Activated naive CD8-positive, alpha-beta T cell treated with anti-CD3 and anti-CD28 coated beads, Interleukin-2, amount 50 U/mL, for 24 hours (primary cell): ENCODE data around the gene RAC3.
"Not testable (repeated sequence)": the region's sequence is repeated elsewhere in the genome, so short reads cannot be mapped to it uniquely, and the experiment has no call there.

Experiments used
- ATAC-seq: fragments of 150-1000 bp; cut with Tn5 transposase; one replicate; pipeline ENCODE4 v1.10.0; 2021
- DNase-seq: peaks from one replicate; pipeline ENCODE4 v3.0.0; 2021
- H3K27ac Mint-ChIP-seq: one replicate; pipeline ENCODE4 v1.8.0; 2021; ENCODE audit warnings: mild to moderate bottlenecking, mixed read lengths
- H3K27me3 Mint-ChIP-seq: one replicate; pipeline ENCODE4 v1.8.0; 2021; ENCODE audit warnings: mixed read lengths
- H3K36me3 Mint-ChIP-seq: one replicate; pipeline ENCODE4 v1.8.0; 2021; ENCODE audit warnings: low read depth, mixed read lengths
- H3K4me1 Mint-ChIP-seq: one replicate; pipeline ENCODE4 v1.8.0; 2021; ENCODE audit warnings: mixed read lengths
- H3K4me3 Mint-ChIP-seq: one replicate; pipeline ENCODE4 v1.8.0; 2021; ENCODE audit warnings: mild to moderate bottlenecking, moderate library complexity, mixed read lengths
- H3K9me3 Mint-ChIP-seq: one replicate; pipeline ENCODE4 v1.8.0; 2021; ENCODE audit warnings: mixed read lengths

Gene RAC3

GRCh38 chr17:82034371-82035011 is 3.0 kb downstream of the RAC3 start:
- Mint-ChIP-seq H3K9me3 (no peaks in the 10 kb centered on the region), H3K27ac (no peak overlapping the region), H3K4me1 (peaks cover 29% of the 10 kb centered on the region), H3K27me3 (no peaks in the 10 kb centered on the region), H3K36me3 (peaks cover 5% of the 10 kb centered on the region), H3K4me3 (no peak overlapping the region)
- DNase-seq (no peak), ATAC-seq (no peak)

- Mint-ChIP-seq H3K4me1 (peaks cover 25% of the 10 kb centered on the region), H3K4me3 (peak overlapping the region; percentile 78), H3K27me3 (no peaks in the 10 kb centered on the region), H3K9me3 (no peaks in the 10 kb centered on the region), H3K36me3 (peaks cover 5% of the 10 kb centered on the region), H3K27ac (no peak overlapping the region)
- ATAC-seq (no peak), DNase-seq (no peak)
Observed at GRCh38 chr17:82035488-82035887, 4.0 kb downstream of the RAC3 start.

DNA sequence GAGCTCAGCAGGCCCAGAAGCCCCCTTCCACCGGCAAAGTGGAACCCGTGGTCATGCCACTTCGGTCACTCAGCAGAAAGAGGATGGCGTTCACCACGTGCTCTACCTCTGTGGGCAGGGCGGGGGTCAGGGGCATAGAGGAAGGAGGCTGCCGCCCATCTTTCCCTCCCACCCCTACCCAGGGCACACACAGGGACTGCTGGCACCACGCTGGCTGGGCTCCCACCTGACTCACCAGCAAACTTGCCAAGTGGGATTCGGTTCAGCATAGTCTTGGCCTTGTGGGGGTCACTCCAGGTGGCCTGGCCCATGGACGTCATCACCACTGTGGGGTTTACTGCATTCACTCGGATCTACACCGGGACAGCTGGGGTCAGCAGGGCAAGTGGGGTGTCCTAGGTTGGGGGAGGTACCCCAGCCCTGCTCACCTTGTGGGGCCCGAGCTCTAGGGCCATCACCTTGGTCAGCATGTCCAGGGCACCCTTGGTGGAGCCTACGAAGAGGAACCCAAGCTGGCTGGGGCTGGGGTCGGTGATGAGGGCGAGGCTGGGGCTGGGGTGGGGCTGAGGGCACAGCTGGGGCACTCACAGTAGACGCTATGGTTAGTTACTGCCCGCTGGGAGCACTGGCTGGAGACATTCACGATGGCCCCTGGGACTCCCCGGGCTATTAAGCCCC is 4.6 kb downstream of the RAC3 start:
- H3K4me1 Mint-ChIP-seq: peaks cover 23% of the 10 kb centered on the region
- peak overlapping the region; percentile 78 for H3K4me3 Mint-ChIP-seq
- peaks cover 5% of the 10 kb centered on the region for H3K36me3 Mint-ChIP-seq
- no peaks in the 10 kb centered on the region for H3K9me3 Mint-ChIP-seq
- no peak for DNase-seq
- no peaks in the 10 kb centered on the region for H3K27me3 Mint-ChIP-seq
- no peak for ATAC-seq
- H3K27ac Mint-ChIP-seq: no peak overlapping the region

DNA sequence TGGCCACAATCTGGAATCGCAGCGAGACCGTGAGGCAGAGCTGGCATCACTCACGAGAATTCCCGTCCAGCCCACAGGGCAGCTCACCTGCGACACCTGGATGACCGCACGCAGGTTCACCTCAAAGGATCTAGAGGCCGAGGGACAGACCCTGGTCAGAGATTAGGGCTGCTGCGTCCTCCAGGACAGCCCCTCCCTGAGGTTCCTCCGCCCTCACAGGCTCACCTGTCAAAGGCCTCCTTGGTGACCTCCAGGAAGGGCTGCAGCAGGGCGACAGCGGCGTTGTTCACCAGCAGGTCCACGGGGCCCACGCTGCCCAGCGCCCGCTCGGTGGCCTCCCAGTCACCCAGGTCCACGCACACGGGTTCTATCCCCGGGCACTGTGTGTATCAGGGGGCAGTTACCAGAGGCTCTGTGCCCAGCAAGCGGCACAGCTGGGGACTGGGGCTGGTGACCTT is 5.2 kb downstream of the RAC3 start:
- Mint-ChIP-seq H3K4me3 (peak overlapping the region; percentile 78), H3K27me3 (no peaks in the 10 kb centered on the region), H3K27ac (no peak overlapping the region), H3K4me1 (peaks cover 23% of the 10 kb centered on the region), H3K36me3 (peaks cover 5% of the 10 kb centered on the region), H3K9me3 (no peaks in the 10 kb centered on the region)
- ATAC-seq (no peak), DNase-seq (no peak)

DNA sequence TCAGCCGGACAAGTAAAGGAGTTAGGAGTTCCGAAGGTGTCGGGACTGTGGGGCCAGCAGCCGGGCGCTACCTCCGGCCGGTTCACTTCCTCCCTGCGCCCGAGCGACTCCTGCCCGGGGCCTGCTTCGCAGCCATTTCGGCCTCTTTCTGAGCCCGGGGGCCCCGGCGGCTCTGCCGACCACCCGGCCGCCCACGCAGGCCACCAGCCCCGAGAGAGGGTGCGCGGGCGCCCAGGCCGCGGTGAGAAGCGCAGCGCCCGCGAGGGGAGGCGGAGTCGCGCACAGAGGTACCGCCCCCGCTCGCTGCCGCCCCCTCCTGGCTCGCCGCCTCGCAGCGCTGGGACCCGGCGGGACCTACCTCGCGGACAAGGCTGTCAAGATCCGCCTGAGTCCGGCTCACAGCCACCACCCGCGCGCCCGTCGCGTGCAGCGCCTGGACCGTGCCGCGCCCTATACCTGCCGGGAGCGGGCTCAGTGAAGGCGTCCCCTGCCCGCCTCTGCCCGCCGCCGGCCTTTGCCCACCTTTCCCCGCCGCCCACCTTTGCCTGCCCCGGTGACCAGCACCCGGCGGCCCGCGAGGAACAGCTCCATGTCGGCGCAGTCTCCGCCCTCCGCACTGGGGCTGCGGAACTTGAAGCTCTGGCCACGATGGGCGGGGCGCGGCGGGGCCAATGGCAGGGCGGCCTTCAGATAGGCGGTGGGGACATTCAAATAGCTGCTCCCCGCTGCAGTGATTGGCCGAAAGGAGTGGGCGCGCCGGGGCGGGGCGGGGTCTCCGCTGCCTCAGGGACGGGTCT is 5.8 kb downstream of the RAC3 start, which contains the start of gene DCXR:
Gene DCXR, minus strand, starts transcription at position 606 of the 797 bp plus-strand sequence. Its CDS starts 15 bp downstream, at position 591.
- H3K36me3 Mint-ChIP-seq: peaks cover 5% of the 10 kb centered on the region
- DNase-seq: peak; percentile 97
- peak within 1 kb of the TSS; percentile 78 for H3K4me3 Mint-ChIP-seq
- ATAC-seq: peak; percentile 96
- peaks cover 23% of the 10 kb centered on the region for H3K4me1 Mint-ChIP-seq
- no peaks in the 10 kb centered on the region for H3K27me3 Mint-ChIP-seq
- no peaks in the 10 kb centered on the region for H3K9me3 Mint-ChIP-seq
- H3K27ac Mint-ChIP-seq: peak within 1 kb of the TSS; percentile 80

GRCh38 chr17:82037889-82038195 is 6.4 kb downstream of the RAC3 start:
- H3K27ac Mint-ChIP-seq: peak overlapping the region; percentile 80
- H3K4me1 Mint-ChIP-seq: peaks cover 23% of the 10 kb centered on the region
- no peaks in the 10 kb centered on the region for H3K9me3 Mint-ChIP-seq
- H3K36me3 Mint-ChIP-seq: peaks cover 5% of the 10 kb centered on the region
- no peak for ATAC-seq
- H3K4me3 Mint-ChIP-seq: peak overlapping the region; percentile 78
- H3K27me3 Mint-ChIP-seq: no peaks in the 10 kb centered on the region
- no peak for DNase-seq

GRCh38 chr17:82038796-82039409 is 7.4 kb downstream of the RAC3 start:
- DNase-seq, H3K36me3 Mint-ChIP-seq, H3K27ac Mint-ChIP-seq, ATAC-seq, H3K27me3 Mint-ChIP-seq, H3K4me3 Mint-ChIP-seq, H3K9me3 Mint-ChIP-seq: not testable (repeated sequence)
- peaks cover 22% of the 10 kb centered on the region for H3K4me1 Mint-ChIP-seq

GRCh38 chr17:82039695-82040299 is 8.3 kb downstream of the RAC3 start:
- H3K36me3 Mint-ChIP-seq: peaks cover 5% of the 10 kb centered on the region

GRCh38 chr17:82041144-82041814 is 9.8 kb downstream of the RAC3 start:
- ATAC-seq (no peak), DNase-seq (no peak)
- Mint-ChIP-seq H3K9me3 (no peaks in the 10 kb centered on the region), H3K27ac (no peak overlapping the region), H3K4me3 (no peak overlapping the region), H3K4me1 (peaks cover 12% of the 10 kb centered on the region), H3K27me3 (no peaks in the 10 kb centered on the region), H3K36me3 (no peaks in the 10 kb centered on the region)

More at GRCh38 chr17:82039695-82040299, 8.3 kb downstream of the RAC3 start:
- H3K4me1 Mint-ChIP-seq: peaks cover 22% of the 10 kb centered on the region
- H3K27ac Mint-ChIP-seq: no peak overlapping the region
- ATAC-seq: no peak
- H3K27me3 Mint-ChIP-seq: no peaks in the 10 kb centered on the region
- DNase-seq: no peak
- H3K4me3 Mint-ChIP-seq: no peak overlapping the region
- no peaks in the 10 kb centered on the region for H3K9me3 Mint-ChIP-seq

DNA sequence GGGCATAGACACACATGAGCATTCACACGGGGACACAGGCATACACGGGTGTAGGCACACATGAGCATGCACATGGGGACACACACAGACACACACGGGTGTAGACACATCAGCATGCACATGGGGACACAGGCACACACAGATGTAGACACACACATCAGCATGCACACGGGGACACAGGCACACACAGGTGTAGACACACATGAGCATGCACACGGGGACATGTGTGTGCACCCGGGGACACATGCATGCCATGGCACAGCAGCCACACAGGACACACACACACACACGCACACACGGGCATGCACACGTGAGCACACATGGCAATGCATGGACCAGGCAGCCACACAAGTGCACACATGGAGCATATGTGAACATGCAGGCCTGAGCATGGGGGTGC is 11.2 kb downstream of the RAC3 start:
- H3K36me3 Mint-ChIP-seq: no peaks in the 10 kb centered on the region

GRCh38 chr17:82043507-82043906 is 12.0 kb downstream of the RAC3 start:
- no peaks in the 10 kb centered on the region for H3K9me3 Mint-ChIP-seq
- ATAC-seq (no peak), DNase-seq (no peak)
- no peaks in the 10 kb centered on the region for H3K27me3 Mint-ChIP-seq
- H3K4me1 Mint-ChIP-seq: peaks cover 4% of the 10 kb centered on the region
- H3K36me3 Mint-ChIP-seq: no peaks in the 10 kb centered on the region
- H3K27ac Mint-ChIP-seq: no peak overlapping the region
- no peak overlapping the region for H3K4me3 Mint-ChIP-seq

More for the DNA sequence above, 11.2 kb downstream of the RAC3 start:
- ATAC-seq (no peak), DNase-seq (no peak)
- no peaks in the 10 kb centered on the region for H3K27me3 Mint-ChIP-seq
- H3K9me3 Mint-ChIP-seq: no peaks in the 10 kb centered on the region
- peaks cover 9% of the 10 kb centered on the region for H3K4me1 Mint-ChIP-seq
- no peak overlapping the region for H3K4me3 Mint-ChIP-seq
- no peak overlapping the region for H3K27ac Mint-ChIP-seq

- DNase-seq: no peak
- Mint-ChIP-seq H3K27me3 (no peaks in the 10 kb centered on the region), H3K36me3 (no peaks in the 10 kb centered on the region), H3K9me3 (no peaks in the 10 kb centered on the region), H3K4me1 (peaks cover 7% of the 10 kb centered on the region), H3K4me3 (no peak overlapping the region), H3K27ac (no peak overlapping the region)
- ATAC-seq: no peak
Observed at GRCh38 chr17:82045936-82046484, 14.5 kb downstream of the RAC3 start.

GRCh38 chr17:82046903-82047302 is 15.4 kb downstream of the RAC3 start:
- no peak overlapping the region for H3K27ac Mint-ChIP-seq
- ATAC-seq (no peak), DNase-seq (no peak)
- peaks cover 7% of the 10 kb centered on the region for H3K4me1 Mint-ChIP-seq
- no peaks in the 10 kb centered on the region for H3K9me3 Mint-ChIP-seq
- no peaks in the 10 kb centered on the region for H3K36me3 Mint-ChIP-seq
- H3K4me3 Mint-ChIP-seq: no peak overlapping the region
- H3K27me3 Mint-ChIP-seq: no peaks in the 10 kb centered on the region
